Peyer's patch (tissue), 4 donors: ENCODE data around the gene VPS16. TPM values are rescaled to one million over a fixed set of nuclear protein-coding genes. Genes with fewer than 3 reads are reported as not detected.
A peak's percentile ranks its signal among the peaks of the same experiment; 100 is the strongest.

Source experiments
- DNase-seq, 3 donors: peaks; one replicate each; pipeline ENCODE4 v3.0.0-alpha.2; 2017 to 2019
- H3K27ac ChIP-seq, 4 donors: fragments of 200-600 bp; sonication (generic); one replicate each; pipeline ENCODE4 v1.5.1; 2016 to 2019
- H3K27me3 ChIP-seq, 2 donors: fragments of 200-600 bp; sonication (generic); one replicate each; pipeline ENCODE4 v1.5.1; 2019
- H3K36me3 ChIP-seq, 3 donors: fragments of 200-600 bp; sonication (generic); one replicate each; pipeline ENCODE4 v1.5.1; 2016 to 2019
- H3K4me1 ChIP-seq, 4 donors: fragments of 200-600 bp; sonication (generic); one replicate each; pipeline ENCODE4 v1.5.1; 2016 to 2019
- H3K4me3 ChIP-seq, 4 donors: fragments of 200-600 bp; sonication (generic); 1 replicate in 3 of 4; 2 replicates in 1 of 4; pipeline ENCODE4 v1.5.1; 2016 to 2019; ENCODE audit warnings: mild to moderate bottlenecking in 1 of 4
- H3K9me3 ChIP-seq, 4 donors: fragments of 200-600 bp; sonication (generic); one replicate each; pipeline ENCODE4 v1.5.1; 2016 to 2019; ENCODE audit warnings: mild to moderate bottlenecking in 1 of 4
- POLR2A ChIP-seq, 2 donors: fragments of 450-650 bp; IDR thresholded peaks; one replicate each; pipeline ENCODE4 v1.5.1; 2017; ENCODE audit warnings: antibody characterized with exemption in 2 of 2, mild to moderate bottlenecking in 2 of 2, moderate library complexity in 2 of 2
- total RNA-seq, 4 donors: library from RNA; depleted of rRNA; stranded (reverse); fragments of >200 nt; gene quantifications; one replicate each; pipeline ENCODE4 v1.1.0, GENCODE V29; 2016
- TF ChIP-seq, protein P1 (sequence below), 6 experiments: fragments of 450-650 bp in 4 of 6; fragments of 200-600 bp in 2 of 6; sonication (generic) in 1 of 6; IDR thresholded peaks; one replicate each; pipeline ENCODE4 v1.5.1; 2017 to 2019; ENCODE audit warnings: antibody characterized with exemption in 6 of 6, mild to moderate bottlenecking in 3 of 6, moderate library complexity in 1 of 6

VPS16 gene
- 10 to 100 TPM; 43.7 to 54.6 (median 45.1) TPM for total RNA-seq

DNA sequence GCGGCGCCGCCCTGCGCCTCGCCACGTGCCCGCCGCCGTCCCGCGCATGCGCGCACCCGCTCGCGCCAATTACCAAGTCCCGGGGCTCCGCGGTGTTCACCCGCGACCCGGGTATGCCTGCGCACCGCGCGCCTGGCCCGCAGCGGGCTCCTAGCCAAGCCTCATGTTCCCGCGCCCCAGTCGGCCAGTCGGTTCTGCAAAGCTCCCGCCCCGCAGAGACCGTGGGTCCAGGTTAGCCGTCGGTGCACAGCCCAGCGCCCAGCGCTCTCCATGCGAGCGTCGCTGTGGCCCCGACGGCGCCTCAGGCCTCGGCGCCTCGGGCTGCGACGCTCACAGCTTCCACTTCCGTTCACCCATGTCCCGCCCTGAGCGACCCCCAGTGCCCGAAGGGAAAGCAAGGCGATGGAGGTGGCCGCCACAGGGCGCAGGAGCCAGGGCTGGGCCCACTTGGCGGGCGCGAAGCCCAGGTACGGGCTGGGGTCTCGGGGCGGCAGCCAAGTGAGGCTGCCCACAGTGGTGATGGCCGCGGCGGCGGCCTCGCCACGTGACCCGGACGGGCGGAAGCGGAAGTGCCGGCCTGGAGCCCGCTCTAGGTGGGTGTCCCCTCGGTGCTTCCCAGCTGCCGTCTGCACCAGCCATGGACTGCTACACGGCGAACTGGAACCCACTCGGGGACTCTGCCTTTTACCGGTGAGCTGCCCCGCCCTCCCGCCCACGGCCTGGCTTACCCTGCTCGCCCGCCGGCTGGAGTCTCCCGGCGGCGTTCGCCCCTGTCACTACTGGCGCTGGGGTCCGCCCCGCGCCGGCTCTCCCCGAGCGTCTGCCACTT, at the start of gene VPS16, which contains the start of gene PCED1A:
TSS of gene VPS16 (plus strand) at position 608 of the 829 bp plus-strand sequence. CDS start at position 638, 30 bp downstream.
TSS of gene PCED1A (minus strand) at position 518 of the 829 bp plus-strand sequence. CDS start 743 bp downstream, outside the sequence.
- H3K27ac ChIP-seq = peak within 1 kb of the TSS; percentile 86 to 89 (median 87)
- H3K4me1 ChIP-seq = peaks cover 0 to 14% (median 7%) of the 10 kb centered on the region in 4 donors
- DNase-seq = peak; percentile 81 to 93 (median 92)
- no peaks in the 10 kb centered on the region for H3K27me3 ChIP-seq
- H3K4me3 ChIP-seq = peak within 1 kb of the TSS; percentile 80 to 94 (median 88)
- no peaks in the 10 kb centered on the region for H3K9me3 ChIP-seq
- H3K36me3 ChIP-seq = no peaks in the 10 kb centered on the region
- TF ChIP-seq, protein P1, sequence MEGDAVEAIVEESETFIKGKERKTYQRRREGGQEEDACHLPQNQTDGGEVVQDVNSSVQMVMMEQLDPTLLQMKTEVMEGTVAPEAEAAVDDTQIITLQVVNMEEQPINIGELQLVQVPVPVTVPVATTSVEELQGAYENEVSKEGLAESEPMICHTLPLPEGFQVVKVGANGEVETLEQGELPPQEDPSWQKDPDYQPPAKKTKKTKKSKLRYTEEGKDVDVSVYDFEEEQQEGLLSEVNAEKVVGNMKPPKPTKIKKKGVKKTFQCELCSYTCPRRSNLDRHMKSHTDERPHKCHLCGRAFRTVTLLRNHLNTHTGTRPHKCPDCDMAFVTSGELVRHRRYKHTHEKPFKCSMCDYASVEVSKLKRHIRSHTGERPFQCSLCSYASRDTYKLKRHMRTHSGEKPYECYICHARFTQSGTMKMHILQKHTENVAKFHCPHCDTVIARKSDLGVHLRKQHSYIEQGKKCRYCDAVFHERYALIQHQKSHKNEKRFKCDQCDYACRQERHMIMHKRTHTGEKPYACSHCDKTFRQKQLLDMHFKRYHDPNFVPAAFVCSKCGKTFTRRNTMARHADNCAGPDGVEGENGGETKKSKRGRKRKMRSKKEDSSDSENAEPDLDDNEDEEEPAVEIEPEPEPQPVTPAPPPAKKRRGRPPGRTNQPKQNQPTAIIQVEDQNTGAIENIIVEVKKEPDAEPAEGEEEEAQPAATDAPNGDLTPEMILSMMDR (IDR thresholded peaks at IDR 0.05) = peak in 1 of 6 experiments; percentile 8
- TF ChIP-seq POLR2A (IDR thresholded peaks at IDR 0.05) = peak; percentile 51 to 61

DNA sequence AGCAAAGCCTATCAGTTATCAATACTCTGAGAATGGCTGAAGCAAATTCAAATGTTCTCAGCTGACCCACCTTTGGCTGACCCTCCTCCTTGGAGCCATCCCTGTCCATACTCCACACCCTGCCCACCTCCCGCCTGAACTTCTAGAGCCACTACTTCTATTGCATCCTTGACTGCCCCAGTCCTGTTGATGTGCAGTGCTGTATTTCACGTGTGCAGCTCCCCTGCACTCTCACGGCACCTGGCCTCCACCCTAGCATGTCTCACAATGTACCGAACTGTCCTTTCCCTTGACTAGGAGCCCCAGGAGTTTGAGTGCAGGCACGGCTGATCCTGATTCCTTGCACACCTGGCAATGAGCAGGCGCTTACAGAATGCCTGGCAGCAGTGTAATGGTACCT, 47.1 kb upstream of the VPS16 start:
- TF ChIP-seq, protein P1 (IDR thresholded peaks at IDR 0.05) = no peak

DNA sequence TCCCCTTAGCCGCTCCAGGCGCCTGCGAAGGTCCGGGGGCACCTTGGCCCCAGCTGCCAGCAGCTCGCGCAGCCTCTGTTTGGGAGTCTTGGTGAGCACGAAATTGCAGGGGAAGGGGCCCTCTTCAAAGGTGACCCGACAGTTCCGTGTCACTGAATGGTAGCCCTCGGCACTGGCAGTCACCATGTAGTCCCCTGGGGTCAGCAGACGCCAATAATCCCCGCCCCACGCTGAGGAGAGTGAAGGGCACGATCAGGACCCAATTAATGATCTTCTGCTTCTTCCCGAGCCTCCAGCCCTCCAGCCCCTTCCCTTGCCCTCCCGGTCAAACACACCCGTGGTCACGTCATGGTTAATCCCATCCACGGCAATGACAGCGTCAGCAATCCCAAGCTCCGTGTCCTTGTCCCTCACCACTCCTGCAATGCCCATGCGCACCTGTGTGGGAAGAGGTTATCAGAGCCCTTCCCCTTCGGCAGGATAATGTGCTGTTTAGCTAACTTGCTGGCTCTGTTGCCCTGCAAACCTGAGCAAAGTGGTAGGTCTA, 46.3 kb upstream of the VPS16 start:
- Histone ChIP-seq H3K36me3 (no peaks in the 10 kb centered on the region), H3K27ac (no peak overlapping the region), H3K4me1 (no peaks in the 10 kb centered on the region), H3K9me3 (no peaks in the 10 kb centered on the region), H3K27me3 (no peaks in the 10 kb centered on the region), H3K4me3 (no peak overlapping the region)
- no peak for DNase-seq
- TF ChIP-seq, protein P1 (IDR thresholded peaks at IDR 0.05) = no peak
- no peak for TF ChIP-seq POLR2A (IDR thresholded peaks at IDR 0.05)

More for the DNA sequence above, 47.1 kb upstream of the VPS16 start:
- no peaks in the 10 kb centered on the region for H3K4me1 ChIP-seq
- H3K4me3 ChIP-seq = no peak overlapping the region
- H3K36me3 ChIP-seq = no peaks in the 10 kb centered on the region
- H3K27me3 ChIP-seq = no peaks in the 10 kb centered on the region
- no peaks in the 10 kb centered on the region for H3K9me3 ChIP-seq
- H3K27ac ChIP-seq = no peak overlapping the region
- no peak for DNase-seq

DNA sequence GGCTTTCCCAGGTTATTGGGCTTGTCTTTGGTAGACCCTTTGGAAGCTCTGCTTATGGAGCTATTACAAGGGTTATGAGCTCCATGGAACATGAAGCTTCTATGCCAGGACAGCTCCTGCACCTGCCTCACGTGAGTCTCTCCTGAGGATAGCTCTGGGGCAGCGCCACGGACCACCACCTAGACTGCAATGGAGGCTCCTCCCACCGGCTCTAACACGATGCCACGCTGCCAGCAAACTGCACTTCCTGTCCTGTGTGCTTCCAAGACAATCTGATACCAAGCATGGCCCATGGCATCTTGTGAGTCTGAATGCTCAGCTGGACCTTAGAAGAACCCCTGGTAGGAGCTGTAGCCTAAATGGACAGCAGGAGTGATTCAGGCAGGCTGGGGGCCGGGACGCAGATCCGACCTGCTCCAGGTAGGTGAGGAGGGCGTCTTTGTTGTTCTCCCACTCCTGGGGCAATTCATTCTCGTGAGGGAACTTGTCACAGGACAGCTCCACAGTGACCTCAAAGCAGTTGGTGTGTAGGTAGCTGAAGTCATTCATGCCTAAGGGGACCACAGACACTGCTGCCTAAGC, 45.6 kb upstream of the VPS16 start:
- Histone ChIP-seq H3K9me3 (no peaks in the 10 kb centered on the region), H3K27me3 (peaks cover 0 to 4% of the 10 kb centered on the region in 2 donors), H3K4me3 (no peak overlapping the region), H3K27ac (no peak overlapping the region), H3K36me3 (no peaks in the 10 kb centered on the region), H3K4me1 (peaks cover 0 to 4% (median 0%) of the 10 kb centered on the region in 4 donors)
- DNase-seq = no peak
- TF ChIP-seq, protein P1 (IDR thresholded peaks at IDR 0.05) = no peak
- TF ChIP-seq POLR2A (IDR thresholded peaks at IDR 0.05) = no peak

DNA sequence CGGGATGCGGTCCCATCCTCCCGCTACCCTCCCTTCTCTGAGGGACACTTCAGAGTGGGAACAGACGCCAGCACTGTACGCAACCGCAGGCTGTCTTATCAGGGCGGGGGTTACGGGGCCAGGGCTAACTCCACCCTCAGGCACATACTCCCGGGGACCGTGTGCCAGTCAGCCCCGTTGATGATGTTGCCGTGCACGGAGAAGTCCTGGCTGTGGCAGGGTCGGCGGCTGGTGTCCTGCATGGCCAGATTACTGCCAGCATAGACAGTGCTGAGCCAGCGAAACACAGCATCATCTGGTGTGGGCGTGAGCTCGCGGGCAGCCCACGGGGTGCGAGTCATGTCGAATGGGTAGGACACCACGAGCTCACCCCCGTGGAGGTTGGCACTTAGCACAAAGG, 45.1 kb upstream of the VPS16 start:
- peaks cover 0 to 9% of the 10 kb centered on the region in 2 donors for H3K27me3 ChIP-seq
- no peaks in the 10 kb centered on the region for H3K9me3 ChIP-seq
- H3K27ac ChIP-seq = no peak overlapping the region
- H3K4me1 ChIP-seq = peaks cover 0 to 9% (median 1%) of the 10 kb centered on the region in 4 donors
- H3K4me3 ChIP-seq = no peak overlapping the region
- no peaks in the 10 kb centered on the region for H3K36me3 ChIP-seq
- DNase-seq = no peak
- TF ChIP-seq, protein P1 (IDR thresholded peaks at IDR 0.05) = no peak
- no peak for TF ChIP-seq POLR2A (IDR thresholded peaks at IDR 0.05)
